Stimulated activated CD4-positive, alpha-beta T cell treated with anti-CD3 and anti-CD28 coated beads, Interleukin-2, amount 100 ng/mL, for 24 hours (primary cell): ENCODE data around the gene LRBA.
"Not testable (repeated sequence)": the region's sequence is repeated elsewhere in the genome, so short reads cannot be mapped to it uniquely, and the experiment has no call there.

ENCODE experiments used
- DNase-seq, 2 donors: peaks; one replicate each; pipeline ENCODE4 v3.0.0-alpha.2; 2020

LRBA gene

DNA sequence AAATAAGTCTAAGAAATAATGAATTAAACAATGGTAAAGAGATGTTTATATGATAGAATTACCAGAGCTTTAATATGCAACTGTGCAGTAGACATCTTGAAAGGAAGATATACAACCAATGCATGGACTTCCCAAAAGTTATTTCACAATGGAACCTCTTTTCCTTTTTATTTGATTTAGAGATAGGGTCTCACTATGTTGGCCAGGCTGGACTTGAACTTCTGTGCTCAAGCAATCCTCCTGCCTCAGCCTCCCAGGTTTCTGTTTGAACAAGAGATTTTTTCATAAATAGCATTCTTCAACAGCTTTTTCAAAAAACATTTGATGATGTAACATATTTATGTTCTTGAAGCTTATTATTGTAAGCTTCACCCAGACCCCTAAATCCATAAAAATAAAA is 72.0 kb downstream of the LRBA start:
- no peak for DNase-seq

DNA sequence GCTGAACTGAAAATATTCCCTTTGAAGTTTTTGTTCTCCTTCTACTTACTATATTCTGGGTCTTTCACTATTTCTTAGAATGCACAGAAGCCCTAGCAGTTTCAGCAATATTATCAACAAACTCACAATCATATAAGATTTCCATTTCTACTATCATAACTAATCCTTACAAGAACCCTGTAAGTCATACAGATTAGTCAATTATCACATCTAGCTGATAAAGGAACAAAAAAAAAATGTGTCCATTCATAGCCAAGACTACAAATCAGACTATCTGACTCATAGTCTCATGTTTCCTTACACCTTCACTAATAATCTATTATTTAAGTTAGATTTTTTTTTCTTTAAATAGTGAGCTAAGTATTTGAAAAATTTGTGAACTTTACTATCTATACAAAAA is 72.5 kb downstream of the LRBA start:
- DNase-seq, result no peak

DNA sequence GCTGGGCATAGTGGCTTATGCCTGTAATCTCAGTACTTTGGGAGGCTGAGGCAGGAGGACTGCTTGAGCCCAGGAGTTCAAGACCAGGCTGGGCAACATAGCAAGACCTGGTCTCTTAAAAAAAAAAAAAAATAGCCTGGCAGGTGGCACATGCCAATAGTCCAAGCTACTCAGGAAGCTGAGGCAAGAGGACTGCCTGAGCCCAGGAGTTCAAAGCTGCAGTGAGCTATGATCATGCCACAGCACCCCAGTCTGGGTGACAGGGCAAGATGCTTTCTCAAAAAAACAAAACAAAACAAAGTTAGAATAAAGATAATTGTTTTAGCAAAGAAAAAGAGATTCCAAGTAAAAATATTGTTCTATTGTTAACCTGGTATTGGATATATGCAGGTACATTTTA is 75.0 kb downstream of the LRBA start:
- DNase-seq, result no peak

DNA sequence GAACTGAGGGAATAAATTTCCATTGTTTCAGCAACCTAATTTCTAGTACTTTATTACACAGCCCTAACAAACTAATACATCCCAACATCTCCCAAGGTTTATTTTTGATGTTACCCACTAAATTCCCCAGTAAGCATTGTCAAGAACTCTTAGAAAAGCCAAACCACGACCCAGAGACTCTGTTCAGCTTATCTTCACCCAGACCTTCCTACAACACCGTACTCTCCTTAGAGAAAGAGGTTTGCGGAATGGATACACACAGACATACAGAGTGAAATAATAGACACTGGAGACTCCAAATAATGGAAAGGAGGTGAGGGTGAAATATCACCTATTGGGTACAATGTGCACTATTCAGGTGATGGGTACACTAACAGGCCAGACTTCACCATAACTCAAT is 75.6 kb downstream of the LRBA start:
- DNase-seq, result no peak

DNA sequence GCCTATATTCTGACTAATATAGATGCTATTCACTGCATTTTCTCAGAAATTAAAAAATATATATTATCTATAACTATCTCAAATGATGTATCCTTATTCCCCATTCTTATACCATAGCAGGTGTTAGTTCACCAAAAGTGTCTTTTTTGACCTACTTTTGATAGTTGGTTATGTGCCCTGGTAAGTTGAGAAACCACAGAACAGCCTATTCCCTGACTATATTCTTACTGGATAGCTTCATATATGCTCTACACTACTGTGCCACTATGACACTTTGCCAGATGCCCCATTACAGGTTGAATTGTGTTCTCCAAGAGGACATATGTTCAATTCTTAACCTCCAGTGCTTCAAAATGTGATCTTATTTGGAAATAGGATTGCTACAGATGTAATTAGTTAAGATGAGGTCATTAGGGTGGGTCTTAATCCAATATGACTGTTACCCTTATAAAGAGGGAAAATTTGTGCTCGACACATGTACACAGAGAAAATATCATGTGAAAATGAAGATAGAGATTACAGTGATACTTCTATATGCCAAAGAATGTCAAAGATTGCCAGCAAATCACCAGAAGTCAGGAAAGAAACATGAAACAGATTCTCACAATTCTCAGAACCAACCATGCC is 76.1 kb downstream of the LRBA start:
- DNase-seq, result no peak

DNA sequence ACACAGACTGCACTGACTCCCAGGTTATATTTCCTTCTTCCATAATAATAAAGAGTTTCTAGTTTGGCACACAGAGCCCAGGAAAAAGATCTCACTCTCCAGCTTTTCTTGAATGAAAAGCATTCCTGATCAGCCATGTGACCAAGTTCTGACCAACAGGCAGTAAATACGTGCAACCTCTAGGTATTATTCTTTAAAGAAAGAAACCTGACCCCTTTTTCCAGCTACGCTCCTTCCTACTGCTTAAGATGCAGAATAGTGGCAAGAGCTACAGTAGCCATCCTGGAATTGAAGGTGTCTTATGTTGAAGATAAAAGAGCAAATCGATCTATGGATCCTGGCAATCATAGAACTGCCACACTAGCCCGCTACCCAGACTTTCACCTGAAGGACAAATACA is 76.7 kb downstream of the LRBA start:
- no peak for DNase-seq

DNA sequence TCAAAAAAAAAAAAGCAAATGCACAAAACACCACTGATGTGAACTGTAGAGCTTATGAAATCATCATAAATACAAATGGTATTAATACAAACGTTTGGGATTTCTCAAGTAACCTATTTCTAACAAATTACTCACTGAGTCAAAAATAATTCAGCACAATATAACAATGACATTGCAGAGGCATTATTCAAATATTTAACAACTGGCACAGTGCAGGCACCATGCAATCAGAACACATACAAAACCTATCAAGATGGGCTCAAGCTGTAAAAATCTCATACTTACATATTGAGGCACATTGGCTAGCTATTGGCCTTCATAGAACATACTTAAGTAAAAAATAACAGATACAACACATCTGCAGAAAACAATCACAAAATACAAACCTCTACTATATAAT is 81.1 kb downstream of the LRBA start:
- DNase-seq, result no peak

DNA sequence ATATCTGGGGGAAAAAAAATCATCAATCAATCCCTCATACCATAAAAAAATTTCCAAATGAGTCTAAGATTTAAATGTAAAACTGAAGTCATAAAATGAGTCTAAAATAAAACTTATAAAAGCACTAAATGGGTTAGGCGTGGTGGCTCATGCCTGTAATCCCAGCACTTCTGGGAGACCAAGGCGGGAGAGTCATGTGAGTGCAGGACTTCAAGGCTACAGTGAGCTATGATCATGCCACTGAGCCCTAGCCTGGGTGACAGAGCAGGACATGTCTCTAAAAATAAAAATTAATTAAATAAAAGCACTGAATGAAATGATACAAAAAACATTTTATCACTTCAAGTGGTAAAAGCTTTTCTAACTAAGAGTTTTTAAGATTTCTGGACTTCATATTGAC is 83.3 kb downstream of the LRBA start:
- DNase-seq, result no peak

DNA sequence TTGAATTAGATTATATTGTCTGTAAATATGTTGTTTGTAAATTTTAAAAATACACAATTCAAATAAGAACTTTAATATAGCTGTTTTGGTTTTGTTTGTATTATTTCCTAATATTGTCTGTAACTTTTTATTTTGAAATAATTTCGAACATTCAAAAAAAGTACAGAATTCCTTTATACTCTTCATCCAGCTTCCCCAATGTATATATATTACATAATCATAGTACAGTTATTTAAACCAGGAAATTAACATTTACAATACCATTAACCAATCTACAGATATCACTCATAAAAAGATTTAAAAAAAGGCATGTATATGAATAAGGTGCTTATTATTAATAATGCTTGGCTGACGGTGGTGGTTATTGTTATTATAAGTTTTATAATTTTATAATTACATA is 84.1 kb downstream of the LRBA start:
- DNase-seq, result no peak

DNA sequence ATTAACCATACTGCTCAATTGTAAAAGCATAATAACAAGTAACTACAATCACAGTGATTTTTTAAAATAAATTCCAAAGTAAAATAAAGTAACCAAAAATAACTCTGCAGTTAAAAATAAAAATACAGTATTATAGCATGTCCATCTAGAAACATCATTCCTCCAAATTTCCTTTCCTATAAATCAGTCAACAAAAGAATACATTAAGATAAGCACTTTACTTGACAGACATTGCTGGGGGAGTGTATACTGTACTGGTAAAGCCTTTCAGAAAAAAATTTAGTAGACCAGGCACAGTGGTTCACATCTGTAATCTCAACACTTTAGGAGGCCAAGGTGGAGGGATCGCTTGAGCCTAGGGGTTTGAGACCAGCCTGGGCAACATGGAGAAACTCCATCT is 91.1 kb downstream of the LRBA start:
- DNase-seq, result no peak

DNA sequence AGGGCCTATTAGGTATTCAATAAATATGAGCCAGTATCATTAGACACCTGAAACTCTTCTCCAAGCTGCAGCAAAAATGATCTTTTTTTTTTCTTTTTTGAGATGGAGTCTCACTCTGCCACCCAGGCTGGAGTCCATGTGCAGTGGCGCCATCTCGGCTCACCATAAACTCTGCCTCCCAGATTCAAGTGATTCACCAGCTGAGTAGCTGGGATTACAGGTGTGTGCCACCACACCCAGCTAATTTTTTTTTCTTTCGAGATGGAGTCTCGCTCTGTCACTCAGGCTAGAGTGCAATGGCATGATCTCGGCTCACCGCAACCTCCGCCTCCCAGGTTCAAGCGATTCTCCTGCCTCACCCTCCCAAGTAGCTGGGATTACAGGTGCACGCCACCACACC is 93.6 kb downstream of the LRBA start:
- not testable (repeated sequence) for DNase-seq

DNA sequence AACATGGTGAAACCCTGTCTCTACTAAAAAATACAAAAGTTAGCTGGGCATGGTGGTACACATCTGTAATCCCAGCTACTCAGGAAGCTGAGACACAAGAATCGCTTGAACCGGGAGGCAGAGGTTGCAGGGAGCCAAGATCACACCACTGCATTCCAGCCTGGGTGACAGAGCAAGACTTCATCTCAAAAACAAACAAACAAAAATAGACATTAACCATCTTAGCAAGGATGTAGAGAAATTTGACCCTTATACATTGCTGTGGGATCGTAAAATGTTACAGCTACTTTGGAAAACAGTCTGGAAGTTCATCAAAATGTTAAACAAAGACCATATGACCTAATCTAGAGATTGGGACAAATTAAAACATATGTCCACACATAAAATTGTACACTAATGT is 96.5 kb downstream of the LRBA start:
- DNase-seq, result not testable (repeated sequence)

DNA sequence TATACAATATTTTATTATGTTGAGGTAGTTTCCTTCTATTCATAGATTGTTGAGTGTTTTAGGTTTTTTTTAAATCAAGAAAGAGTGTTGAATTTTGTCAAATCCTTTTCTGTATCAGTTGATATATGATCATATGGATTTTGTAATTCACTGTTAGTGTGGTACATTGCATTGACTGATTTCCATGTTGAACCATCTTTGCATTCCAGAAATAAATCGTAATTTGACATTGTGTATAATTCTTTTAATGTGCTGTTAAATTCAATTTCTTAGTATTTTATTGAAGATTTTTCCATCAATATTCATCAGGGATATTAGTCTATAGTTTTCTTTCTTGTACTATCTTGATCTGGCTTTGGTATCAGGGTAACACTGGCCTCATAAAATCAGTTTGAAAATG is 103.8 kb downstream of the LRBA start:
- DNase-seq, result no peak

DNA sequence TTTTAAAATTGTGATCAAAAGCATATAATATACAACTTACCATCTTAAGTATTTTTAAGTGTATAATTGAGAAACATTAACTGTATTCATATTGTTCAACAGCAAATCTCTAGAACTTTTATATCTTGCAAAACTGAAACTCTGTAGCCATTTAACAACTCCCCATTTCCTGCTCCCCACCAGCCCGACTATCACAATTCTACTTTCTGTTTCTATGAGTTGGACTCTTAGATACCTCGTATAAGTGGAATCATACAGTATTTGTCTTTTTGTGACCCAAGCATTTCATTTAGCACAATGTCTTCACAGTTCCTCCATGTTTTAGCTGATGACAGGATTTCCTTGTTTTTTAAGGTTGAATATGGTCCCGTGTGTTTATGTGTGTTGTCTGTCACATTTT is 106.0 kb downstream of the LRBA start:
- no peak for DNase-seq

DNA sequence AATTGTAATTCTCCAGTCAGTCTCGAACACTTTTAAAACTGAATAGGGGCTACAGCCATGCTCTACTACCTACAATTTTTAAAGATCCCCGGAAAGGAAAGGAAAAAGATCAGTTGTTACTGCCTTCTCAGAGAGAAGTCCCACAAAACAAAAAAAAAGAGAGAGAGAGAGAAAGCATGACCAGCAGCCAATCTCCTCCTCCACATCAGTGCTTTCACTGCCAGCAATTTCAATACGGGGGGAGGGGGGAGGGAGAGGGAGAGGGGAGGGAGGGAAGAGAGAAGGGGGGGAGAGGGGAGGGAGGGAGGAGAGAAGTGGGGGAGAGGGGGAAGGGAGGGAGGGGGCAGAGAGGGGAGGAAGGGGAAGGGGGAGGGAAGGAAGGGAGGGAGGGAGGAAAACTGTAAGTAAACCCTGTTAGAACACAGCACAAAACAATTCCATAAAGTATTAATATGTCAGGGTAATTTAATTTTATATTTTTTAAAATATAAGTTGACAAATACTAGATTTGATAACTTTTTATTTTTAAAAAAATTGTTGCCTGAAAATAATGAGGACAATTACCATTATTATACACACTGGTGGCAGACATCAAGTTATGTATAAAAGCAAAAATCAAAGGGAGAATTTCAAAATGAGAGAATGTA is 108.0 kb downstream of the LRBA start:
- no peak for DNase-seq

DNA sequence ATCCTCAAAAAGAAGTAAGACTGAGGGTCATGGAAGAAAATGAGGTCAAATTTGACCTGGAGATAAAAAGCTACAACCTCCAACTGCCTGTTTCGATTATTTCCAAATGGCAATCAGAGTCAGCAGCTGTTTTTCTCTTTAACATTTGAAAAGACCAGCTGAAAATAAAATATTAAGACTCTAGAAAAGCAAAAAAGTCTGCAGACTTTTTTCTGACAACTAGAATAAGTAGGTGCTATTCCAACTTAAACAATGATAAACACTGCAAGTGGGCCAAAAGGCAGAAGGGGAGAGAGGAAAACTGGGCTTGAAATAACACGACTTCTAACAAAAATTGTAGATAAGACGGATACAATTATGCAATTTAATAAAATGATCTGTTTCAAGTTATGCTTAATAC is 110.4 kb downstream of the LRBA start:
- no peak for DNase-seq

DNA sequence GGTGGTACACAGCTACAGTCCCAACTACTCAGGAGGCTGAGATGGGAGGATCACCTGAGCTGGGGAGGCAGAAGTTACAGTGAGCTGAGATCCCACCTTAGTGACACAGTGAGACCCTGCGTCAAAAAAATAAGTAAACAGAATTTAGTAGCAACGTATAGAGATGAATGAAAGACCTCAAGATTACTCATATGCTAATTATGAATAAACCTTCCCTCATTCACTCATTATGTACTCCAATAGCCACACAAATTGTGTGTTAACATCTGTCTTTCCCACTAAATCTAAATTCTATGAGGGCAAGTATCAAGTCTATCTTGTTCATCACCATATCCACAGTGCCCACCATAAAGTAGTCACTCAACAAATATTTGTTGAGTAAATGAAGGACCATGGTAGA is 111.5 kb downstream of the LRBA start:
- DNase-seq, result no peak

DNA sequence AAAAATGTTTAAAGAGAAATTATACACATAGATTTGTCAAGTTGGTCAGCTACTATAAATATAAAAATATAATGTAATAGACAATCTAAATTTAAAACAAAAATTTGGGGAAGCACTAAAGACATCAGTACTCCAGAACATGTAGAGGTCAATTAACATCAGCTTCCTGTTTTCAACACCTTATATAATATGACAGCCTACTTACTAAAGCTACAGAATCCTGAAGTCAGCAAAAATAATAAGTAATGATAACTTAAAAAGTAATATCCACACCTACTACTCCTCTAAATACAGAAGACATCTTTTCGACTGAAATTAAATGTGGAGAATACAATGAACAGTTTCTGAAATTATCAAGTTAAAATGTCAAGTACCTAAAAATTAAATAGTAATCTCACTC is 118.6 kb downstream of the LRBA start:
- no peak for DNase-seq

DNA sequence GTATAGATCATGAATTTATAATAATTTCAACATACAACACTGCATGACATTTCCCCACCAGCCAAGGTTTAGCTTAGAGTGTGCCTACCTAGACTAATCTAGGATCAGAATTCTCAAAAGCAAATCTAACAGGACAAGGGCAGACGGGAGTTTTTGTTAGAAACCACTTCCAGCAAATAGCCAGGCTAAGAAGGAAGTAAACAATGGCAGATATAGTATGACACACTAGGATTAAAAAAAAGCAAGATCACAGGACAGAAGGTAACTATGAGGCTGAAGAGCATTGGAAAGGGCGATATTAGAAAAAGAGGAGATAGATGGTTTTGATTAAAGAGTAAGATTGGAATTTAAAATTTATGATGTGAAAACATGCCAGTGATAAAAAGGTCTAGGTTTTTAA is 124.8 kb downstream of the LRBA start:
- DNase-seq, result no peak

DNA sequence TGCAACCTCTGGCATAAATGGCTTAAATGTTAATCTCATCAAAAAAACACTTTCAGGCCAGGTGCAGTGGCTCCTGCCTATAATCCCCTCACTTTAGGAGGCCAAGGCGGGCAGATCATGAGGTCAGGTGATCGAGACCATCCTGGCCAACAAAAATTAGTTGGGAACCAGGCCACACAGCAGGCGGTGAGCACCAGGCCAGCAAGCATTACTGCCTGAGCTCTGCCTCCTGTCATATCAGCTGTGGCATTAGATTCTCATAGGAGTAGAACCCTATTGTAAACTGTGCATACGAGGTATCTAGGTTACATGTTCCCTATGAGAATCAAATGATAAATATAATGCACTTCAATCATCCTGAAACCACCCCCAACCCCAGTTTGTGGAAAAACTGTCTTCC is 125.8 kb downstream of the LRBA start:
- no peak for DNase-seq

DNA sequence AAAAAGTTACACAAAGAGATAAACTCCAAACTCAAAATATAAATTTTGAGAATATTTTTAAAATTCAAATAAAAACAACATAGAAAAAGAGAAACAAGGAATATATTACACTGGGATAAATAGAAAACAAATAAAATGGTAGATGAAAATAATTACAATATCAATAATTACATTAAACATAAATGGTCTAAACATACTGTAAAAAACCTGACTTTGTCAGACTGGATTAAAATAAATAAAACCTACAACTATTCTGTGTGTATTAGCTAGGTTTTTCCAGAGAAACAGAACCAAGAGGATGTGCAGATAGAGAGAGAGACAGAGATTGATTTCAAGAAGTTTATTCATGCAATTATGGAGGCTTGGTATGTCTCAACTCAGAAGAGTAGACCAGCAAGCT is 126.5 kb downstream of the LRBA start:
- no peak for DNase-seq

DNA sequence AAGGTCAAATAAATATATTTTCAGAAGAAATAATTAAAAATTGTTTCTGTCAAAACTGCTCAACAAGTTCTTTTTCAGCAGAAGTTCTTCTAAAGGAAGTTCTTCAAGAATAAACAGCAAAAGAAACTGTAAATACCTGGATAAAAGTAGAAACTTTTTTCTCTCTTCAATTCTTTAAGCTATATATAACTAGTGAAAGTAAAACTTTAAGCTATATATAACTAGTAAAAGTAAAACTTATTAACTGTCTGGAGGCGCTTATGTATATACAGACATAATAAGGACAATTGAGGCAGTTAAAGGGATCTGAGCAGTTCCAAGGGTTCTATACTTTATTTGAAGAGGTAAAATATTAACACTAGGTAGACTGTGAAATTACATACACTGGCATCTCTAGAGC is 126.9 kb downstream of the LRBA start:
- DNase-seq, result no peak

DNA sequence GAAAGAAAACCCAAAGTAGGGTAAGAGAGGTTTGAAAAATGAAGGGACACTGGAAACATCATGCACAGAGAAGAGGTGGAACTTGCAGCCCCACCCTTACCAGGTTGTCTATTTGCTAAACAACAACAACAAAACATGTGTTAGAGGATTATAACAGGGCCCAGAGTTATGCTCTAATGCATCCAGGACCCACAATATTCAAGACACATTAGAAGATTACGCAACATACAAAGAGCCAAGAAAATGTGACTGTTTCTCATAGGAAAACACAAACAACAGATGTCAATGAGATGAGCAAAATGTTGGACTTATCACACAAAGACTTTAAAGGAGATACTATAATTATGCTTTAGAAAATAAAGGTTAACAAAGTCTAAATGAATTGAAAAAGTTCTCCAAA is 128.5 kb downstream of the LRBA start:
- DNase-seq, result no peak

DNA sequence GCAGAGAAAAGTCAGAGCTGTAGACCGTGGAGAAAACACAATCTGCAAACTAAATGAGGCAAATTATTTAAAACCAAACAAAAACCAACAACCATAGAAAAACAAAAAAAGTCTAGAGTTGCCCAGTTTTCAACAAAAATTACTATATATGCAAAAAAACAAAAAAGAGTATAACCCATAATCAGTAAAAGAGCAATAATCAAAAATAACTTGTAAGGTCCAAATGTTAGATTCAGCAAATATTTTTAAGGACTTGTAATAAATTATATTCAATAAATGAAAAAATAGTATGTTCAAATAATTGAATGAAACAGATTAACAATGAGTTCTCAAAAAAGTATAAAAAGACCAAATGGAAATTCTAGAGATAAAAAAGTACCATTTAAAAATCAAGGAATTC is 130.5 kb downstream of the LRBA start:
- DNase-seq, result no peak

DNA sequence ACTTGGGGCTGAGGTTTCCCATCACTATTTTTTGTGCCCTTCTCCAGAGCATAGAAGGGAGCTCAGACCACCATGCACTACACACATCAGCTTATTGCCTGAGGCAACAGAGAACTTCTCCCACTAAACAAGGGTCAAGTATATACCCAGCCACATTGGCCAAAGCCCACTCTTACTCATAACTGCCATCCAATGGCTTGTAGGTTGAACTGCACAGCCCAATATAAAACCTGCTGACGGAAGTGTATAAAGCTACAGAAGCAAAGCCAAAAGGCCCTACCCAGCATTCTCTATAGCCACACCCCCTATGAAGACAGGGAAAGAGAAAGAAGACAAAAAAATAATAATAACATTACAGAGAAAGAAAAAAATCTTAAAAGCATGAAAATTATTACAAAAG is 139.7 kb downstream of the LRBA start:
- DNase-seq, result no peak
